Ureter (tissue), 1 donor: ENCODE results near the gene TEX28. TPM values are rescaled to one million over a fixed set of nuclear protein-coding genes. Genes with fewer than 3 reads are reported as not detected.
A peak's percentile ranks its signal among the peaks of the same experiment; 100 is the strongest.
"Not testable (repeated sequence)": the region's sequence is repeated elsewhere in the genome, so short reads cannot be mapped to it uniquely, and the experiment has no call there.

Experiments used
- DNase-seq: peaks from one replicate; pipeline ENCODE4 v3.0.0-alpha.2; 2020; ENCODE audit warnings: low spot score
- total RNA-seq: library from RNA; stranded (reverse); gene quantifications from one replicate; pipeline ENCODE4 v1.2.4, GENCODE V29; 2023
- donor health status: DM: yes; HTN: yes; CAD: no.

Gene TEX28
- total RNA-seq, 1 donor from 2014 or later = not detected

- DNase-seq = no peak
These were observed 16.0 kb upstream of the TEX28 start for GRCh38 chrX:154310616-154311536.

GRCh38 chrX:154309041-154309775 is 14.3 kb upstream of the TEX28 start:
- DNase-seq = no peak

DNA sequence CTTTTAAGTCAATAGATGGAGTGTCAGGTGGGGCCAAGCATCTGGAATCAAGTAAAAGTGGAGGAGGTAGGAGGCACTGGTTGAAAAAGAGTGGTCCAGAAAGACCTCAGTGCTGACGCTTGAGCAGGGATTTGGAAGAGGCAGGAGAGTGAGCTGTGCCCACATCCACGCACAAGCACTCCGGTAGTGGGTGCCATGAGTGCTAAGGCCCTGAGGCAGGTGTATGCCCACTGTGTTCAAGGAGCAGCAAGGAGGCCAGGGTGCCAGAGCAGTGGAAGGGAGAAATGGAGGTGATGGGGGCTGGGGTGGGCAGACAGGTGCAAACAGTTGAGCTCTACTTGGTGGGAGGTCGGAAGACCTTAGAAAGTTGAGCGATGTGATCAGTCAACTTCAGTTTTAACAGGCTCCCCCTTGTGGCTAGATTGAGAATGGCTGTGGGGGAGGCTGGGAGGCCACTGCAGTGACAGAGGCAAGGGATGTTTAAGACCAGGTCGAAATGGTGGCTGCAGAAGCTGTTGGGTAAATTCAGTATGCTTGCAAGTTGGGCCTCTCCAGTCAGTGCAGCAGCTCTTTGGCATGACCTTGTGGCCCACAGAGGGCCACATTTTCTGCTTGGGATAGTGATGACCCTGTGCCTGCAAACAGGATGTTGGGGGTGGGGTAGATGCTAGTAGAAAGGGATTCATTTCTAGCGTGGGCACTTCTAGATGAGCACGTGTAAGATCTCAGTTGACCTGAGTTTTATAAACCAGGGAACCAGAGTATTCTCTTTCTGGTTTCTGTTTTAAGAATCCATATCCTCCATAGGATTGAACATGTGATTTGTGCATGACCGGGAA is 13.4 kb upstream of the TEX28 start:
- peak; percentile 74 for DNase-seq

- DNase-seq = no peak
These were observed 12.3 kb upstream of the TEX28 start for GRCh38 chrX:154307202-154307601.

DNA sequence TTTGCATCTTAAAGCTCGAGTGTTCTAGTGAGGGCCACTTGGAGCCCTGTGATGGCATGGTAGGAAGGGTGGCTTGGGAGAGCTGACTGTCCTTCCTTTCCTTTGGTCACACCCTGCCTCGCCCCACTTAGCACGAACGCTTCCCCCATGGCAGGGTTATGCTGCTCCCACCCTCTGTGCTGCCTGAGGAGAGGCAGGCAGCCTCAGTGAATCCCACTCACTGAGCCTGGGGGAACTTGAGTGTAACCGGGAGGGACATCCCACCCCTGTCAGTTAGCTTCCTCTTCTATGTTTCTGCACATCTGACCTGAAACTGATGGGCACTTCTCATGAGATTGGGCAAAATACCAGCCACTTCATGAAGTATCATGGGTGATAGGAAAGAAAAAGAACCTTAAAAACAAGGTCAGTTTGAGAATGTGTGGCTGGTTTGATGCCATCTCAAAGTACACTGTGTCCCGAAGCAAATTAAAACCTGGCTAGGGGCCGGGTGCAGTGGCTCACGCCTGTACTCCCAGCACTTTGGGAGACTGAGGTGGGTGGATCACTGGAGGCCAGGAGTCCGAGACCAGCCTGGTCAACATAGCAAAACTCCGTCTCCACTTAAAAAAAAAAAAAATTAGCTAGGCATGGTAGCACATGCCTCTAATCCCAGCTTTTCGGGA is 10.7 kb upstream of the TEX28 start:
- no peak for DNase-seq

DNA sequence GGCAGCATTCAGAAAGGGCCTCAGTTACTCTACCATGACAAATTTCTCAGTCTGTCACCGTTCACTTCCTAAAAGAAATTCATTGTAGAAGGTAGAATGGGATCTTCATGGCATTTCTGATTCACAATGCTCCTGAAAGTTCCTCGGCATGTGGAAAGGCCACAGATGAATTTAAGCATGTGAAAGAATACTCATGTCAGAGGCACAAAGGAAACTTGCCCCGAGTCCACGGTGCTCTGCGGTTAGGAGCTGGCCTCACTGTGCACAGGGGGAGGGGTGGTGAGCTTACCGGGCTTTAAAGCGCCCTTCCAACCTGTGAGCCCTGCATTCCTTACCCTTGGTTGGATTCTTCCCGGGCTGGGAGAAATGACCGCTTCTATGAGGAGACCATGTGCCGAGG is 9.9 kb upstream of the TEX28 start:
- no peak for DNase-seq

GRCh38 chrX:154303476-154303875 is 8.6 kb upstream of the TEX28 start:
- DNase-seq = no peak

GRCh38 chrX:154302998-154303397 is 8.1 kb upstream of the TEX28 start:
- not testable (repeated sequence) for DNase-seq

DNA sequence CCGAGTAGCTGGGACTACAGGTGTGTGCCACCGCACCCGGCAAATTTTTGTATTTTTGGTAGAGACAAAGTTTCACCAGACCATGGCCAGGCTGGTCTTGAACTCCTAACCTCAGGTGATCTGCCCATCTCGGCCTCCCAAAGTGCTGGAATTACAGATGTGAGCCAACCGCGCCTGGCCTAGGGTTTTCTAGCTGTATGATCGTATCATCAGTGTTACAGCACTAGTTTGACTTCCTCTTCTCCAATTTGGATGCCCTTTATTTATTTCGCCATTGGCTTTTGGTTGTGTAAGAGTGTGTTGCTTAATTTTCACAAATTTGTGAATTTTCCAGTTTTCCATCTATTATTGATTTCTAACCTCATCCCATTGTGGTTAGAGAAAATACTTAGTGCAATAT is 5.9 kb upstream of the TEX28 start:
- DNase-seq = no peak

- DNase-seq = no peak
These were observed 3.4 kb upstream of the TEX28 start for GRCh38 chrX:154298312-154298711.

DNA sequence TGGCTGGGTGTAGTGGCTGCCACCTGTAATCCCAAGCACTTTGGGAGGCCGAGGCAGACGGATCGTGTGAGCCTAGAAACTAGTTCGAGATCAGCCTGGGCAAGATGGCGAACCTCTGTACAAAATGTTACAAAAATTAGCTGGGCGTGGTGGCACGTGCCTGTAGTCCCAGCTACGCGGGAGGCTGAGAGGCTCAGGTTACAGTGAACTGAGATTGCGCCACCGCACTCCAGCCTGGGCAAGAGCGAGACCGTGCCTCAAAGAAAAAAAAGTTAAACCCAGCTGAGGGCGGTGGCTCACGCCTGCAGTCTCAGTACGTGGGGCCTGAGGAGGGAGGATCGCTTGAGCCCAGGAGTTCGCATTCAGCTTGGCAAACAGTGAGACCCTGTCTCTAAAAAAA is 1.8 kb upstream of the TEX28 start:
- no peak for DNase-seq

GRCh38 chrX:154295664-154296310 is 863 bp upstream of the TEX28 start, which contains the start of gene TKTL1:
Gene TKTL1, plus strand, starts transcription at chrX:154295795. Its CDS starts 65 bp downstream, at chrX:154295860.
- no peak for DNase-seq

DNA sequence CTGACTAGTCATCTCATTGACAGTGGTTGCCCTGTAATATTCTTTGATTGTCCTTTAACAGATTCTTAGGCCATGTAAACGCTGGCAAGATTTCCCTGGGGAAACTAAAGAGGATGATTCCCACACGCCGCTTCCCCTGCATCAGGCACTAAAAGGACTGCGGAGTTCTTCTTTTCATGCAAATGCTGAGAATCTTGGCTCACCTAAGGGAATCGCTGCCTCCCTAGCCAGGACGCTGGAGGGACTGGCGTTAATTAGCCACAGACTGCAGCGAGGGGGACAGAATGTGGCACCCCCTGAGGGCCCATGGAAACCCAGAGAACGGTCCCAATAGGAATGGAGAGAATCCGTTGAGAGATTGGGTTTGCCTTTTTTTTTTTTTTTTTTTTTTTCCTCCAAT is 8.5 kb downstream of the TEX28 start:
- DNase-seq = not testable (repeated sequence)

DNA sequence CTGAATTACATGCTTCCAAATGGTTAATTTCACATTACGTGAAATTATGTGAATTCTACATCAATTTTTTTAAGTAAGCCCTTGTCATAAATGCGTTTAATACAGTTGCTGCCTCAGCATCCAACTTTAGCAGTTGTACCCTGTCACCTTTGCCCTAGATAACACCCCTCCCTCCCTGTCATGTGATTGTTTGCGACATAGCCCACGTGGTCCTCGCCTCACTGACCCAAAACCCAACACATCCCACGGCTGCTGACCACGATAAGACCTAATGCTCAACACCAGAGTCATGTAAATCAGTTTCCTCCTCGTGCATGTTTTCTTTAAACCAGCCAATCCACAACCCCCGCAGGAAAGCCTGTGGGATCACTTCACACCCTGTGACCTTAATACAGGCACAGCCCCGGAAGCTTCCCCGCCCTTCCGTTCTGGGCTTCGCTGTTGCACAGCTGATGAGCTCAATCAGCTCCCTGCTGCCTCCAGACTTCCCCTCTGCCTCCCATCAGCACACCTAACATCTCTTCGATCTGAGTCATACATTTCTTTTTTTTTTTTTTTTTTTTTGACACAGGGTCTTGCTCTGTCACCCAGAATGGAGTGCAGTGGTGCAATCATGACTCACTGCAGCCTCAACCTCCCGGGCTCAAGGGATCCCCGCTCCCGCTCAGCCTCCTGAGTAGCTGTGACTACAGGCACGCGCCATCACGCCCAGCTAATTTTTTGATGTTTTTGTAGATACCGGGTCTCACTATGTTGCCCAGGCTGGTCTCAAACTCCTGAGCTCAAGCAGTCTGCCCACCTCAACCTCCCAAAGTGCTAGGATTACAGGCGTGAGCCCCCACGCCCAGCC is 10.2 kb downstream of the TEX28 start:
- DNase-seq = not testable (repeated sequence)

DNA sequence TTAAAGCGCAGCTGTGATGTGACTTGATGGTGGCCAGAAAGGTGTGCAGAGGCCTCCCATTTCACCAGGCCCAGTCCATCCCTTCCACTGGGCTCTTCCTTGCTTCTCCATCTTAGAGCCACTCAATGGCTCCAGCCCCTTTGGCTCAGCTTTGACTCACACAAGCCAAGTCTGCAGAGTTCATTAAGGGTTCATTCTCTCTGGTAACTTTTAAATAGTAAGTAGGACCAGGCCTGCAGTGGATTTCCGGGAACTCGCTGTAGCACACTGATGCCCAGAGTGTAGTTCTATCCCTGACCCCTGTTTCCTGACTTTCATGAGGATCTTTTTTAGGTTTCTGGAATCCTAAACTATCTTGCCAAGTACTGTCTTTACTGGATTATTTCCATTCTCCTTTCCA is 25.7 kb downstream of the TEX28 start:
- not testable (repeated sequence) for DNase-seq

GRCh38 chrX:154263072-154263471 is 31.9 kb downstream of the TEX28 start:
- not testable (repeated sequence) for DNase-seq

GRCh38 chrX:154258711-154259110 is 36.2 kb downstream of the TEX28 start:
- DNase-seq = not testable (repeated sequence)

DNA sequence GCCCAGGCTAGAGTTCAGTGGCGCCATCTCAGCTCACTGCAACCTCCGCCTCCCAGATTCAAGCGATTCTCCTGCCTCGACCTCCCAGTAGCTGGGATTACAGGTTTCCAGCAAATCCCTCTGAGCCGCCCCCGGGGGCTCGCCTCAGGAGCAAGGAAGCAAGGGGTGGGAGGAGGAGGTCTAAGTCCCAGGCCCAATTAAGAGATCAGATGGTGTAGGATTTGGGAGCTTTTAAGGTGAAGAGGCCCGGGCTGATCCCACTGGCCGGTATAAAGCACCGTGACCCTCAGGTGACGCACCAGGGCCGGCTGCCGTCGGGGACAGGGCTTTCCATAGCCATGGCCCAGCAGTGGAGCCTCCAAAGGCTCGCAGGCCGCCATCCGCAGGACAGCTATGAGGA is 37.6 kb downstream of the TEX28 start, which contains the start of gene OPN1MW3:
Gene OPN1MW3 (plus strand): TSS at position 301 of the 400 bp plus-strand sequence. CDS start 38 bp downstream, at position 339.
- not testable (repeated sequence) for DNase-seq

DNA sequence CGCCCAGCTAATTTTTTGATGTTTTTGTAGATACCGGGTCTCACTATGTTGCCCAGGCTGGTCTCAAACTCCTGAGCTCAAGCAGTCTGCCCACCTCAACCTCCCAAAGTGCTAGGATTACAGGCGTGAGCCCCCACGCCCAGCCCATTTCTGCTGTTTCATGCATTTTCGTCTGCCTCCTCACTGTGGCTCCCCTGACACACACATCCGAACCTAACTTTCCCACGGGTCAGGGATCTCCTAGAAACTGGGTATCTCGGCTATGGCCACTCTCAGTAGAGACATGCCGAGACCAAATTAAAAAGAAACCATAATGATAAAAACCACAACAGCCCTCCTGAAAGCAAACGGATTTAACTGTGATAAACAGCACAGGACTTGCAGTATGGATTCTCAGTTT is 46.8 kb downstream of the TEX28 start:
- DNase-seq = not testable (repeated sequence)
